IPS-18a (cell line): ENCODE results near the gene FBXO10.

Source experiments
- H3K27ac ChIP-seq: one replicate; pipeline ENCODE4 v1.5.1; 2013; ENCODE audit warnings: low read length
- H3K27me3 ChIP-seq: one replicate; pipeline ENCODE4 v1.6.1; 2013; ENCODE audit warnings: mild to moderate bottlenecking, low read length; ENCODE audit not compliant: control insufficient read depth, insufficient read depth
- H3K36me3 ChIP-seq: one replicate; pipeline ENCODE4 v1.6.1; 2013; ENCODE audit warnings: low read depth, low read length; ENCODE audit not compliant: control insufficient read depth
- H3K4me1 ChIP-seq: one replicate; pipeline ENCODE4 v1.6.1; 2013; ENCODE audit warnings: low read depth, low read length; ENCODE audit not compliant: control insufficient read depth
- H3K4me3 ChIP-seq: one replicate; pipeline ENCODE4 v1.5.1; 2013; ENCODE audit warnings: low read length
- H3K9ac ChIP-seq: one replicate; pipeline ENCODE4 v1.6.1; 2013; ENCODE audit warnings: mild to moderate bottlenecking, low read length, moderate library complexity
- H3K9me3 ChIP-seq: one replicate; pipeline ENCODE4 v1.6.1; 2013; ENCODE audit warnings: low read depth, low read length; ENCODE audit not compliant: control insufficient read depth

The FBXO10 gene

GRCh38 chr9:37562826-37563225 is 13.4 kb downstream of the FBXO10 start:
- H3K4me3 ChIP-seq: no peak overlapping the region
- peaks cover 5% of the 10 kb centered on the region for H3K4me1 ChIP-seq
- no peak overlapping the region for H3K9ac ChIP-seq
- H3K27ac ChIP-seq: no peak overlapping the region
- no peaks in the 10 kb centered on the region for H3K36me3 ChIP-seq
- H3K27me3 ChIP-seq: no peaks in the 10 kb centered on the region
- no peaks in the 10 kb centered on the region for H3K9me3 ChIP-seq

GRCh38 chr9:37561682-37562081 is 14.5 kb downstream of the FBXO10 start:
- Histone ChIP-seq H3K27ac (no peak overlapping the region), H3K9ac (no peak overlapping the region), H3K9me3 (no peaks in the 10 kb centered on the region), H3K27me3 (no peaks in the 10 kb centered on the region), H3K36me3 (no peaks in the 10 kb centered on the region), H3K4me3 (no peak overlapping the region), H3K4me1 (peaks cover 5% of the 10 kb centered on the region)

- Histone ChIP-seq H3K36me3 (no peaks in the 10 kb centered on the region), H3K27ac (no peak overlapping the region), H3K4me1 (peaks cover 5% of the 10 kb centered on the region), H3K4me3 (no peak overlapping the region), H3K9ac (no peak overlapping the region), H3K27me3 (no peaks in the 10 kb centered on the region), H3K9me3 (no peaks in the 10 kb centered on the region)
These were observed 16.2 kb downstream of the FBXO10 start for GRCh38 chr9:37559855-37560592.

- Histone ChIP-seq H3K4me3 (no peak overlapping the region), H3K27ac (no peak overlapping the region), H3K27me3 (no peaks in the 10 kb centered on the region), H3K9me3 (no peaks in the 10 kb centered on the region), H3K36me3 (no peaks in the 10 kb centered on the region), H3K9ac (no peak overlapping the region), H3K4me1 (peaks cover 5% of the 10 kb centered on the region)
These were observed 17.1 kb downstream of the FBXO10 start for GRCh38 chr9:37559125-37559524.

- Histone ChIP-seq H3K27ac (no peak overlapping the region), H3K27me3 (no peaks in the 10 kb centered on the region), H3K36me3 (no peaks in the 10 kb centered on the region), H3K4me3 (no peak overlapping the region), H3K9me3 (no peaks in the 10 kb centered on the region), H3K4me1 (peaks cover 5% of the 10 kb centered on the region), H3K9ac (no peak overlapping the region)
These were observed 20.4 kb downstream of the FBXO10 start for GRCh38 chr9:37555786-37556185.

- Histone ChIP-seq H3K36me3 (no peaks in the 10 kb centered on the region), H3K4me1 (no peaks in the 10 kb centered on the region), H3K27ac (no peak overlapping the region), H3K9me3 (no peaks in the 10 kb centered on the region), H3K27me3 (no peaks in the 10 kb centered on the region), H3K4me3 (no peak overlapping the region), H3K9ac (no peak overlapping the region)
These were observed 21.9 kb downstream of the FBXO10 start for GRCh38 chr9:37554318-37554717.

- no peaks in the 10 kb centered on the region for H3K9me3 ChIP-seq
- no peak overlapping the region for H3K9ac ChIP-seq
- H3K27ac ChIP-seq: no peak overlapping the region
- H3K36me3 ChIP-seq: no peaks in the 10 kb centered on the region
- H3K4me1 ChIP-seq: no peaks in the 10 kb centered on the region
- H3K4me3 ChIP-seq: no peak overlapping the region
- H3K27me3 ChIP-seq: no peaks in the 10 kb centered on the region
These were observed 24.3 kb downstream of the FBXO10 start for GRCh38 chr9:37551888-37552287.

GRCh38 chr9:37551468-37551867 is 24.7 kb downstream of the FBXO10 start:
- Histone ChIP-seq H3K4me3 (no peak overlapping the region), H3K27me3 (no peaks in the 10 kb centered on the region), H3K9me3 (no peaks in the 10 kb centered on the region), H3K4me1 (no peaks in the 10 kb centered on the region), H3K36me3 (no peaks in the 10 kb centered on the region), H3K9ac (no peak overlapping the region), H3K27ac (no peak overlapping the region)

GRCh38 chr9:37550781-37551180 is 25.4 kb downstream of the FBXO10 start:
- Histone ChIP-seq H3K4me1 (no peaks in the 10 kb centered on the region), H3K27ac (no peak overlapping the region), H3K27me3 (no peaks in the 10 kb centered on the region), H3K9me3 (no peaks in the 10 kb centered on the region), H3K4me3 (no peak overlapping the region), H3K36me3 (no peaks in the 10 kb centered on the region), H3K9ac (no peak overlapping the region)

- Histone ChIP-seq H3K9me3 (no peaks in the 10 kb centered on the region), H3K27ac (no peak overlapping the region), H3K4me1 (no peaks in the 10 kb centered on the region), H3K36me3 (no peaks in the 10 kb centered on the region), H3K4me3 (no peak overlapping the region), H3K9ac (no peak overlapping the region), H3K27me3 (no peaks in the 10 kb centered on the region)
These were observed 26.7 kb downstream of the FBXO10 start for GRCh38 chr9:37549527-37549926.

- no peak overlapping the region for H3K27ac ChIP-seq
- H3K9ac ChIP-seq: no peak overlapping the region
- no peaks in the 10 kb centered on the region for H3K27me3 ChIP-seq
- H3K36me3 ChIP-seq: no peaks in the 10 kb centered on the region
- H3K4me1 ChIP-seq: no peaks in the 10 kb centered on the region
- H3K9me3 ChIP-seq: no peaks in the 10 kb centered on the region
- H3K4me3 ChIP-seq: no peak overlapping the region
These were observed 28.8 kb downstream of the FBXO10 start for GRCh38 chr9:37547328-37547878.

- Histone ChIP-seq H3K27ac (no peak overlapping the region), H3K27me3 (no peaks in the 10 kb centered on the region), H3K36me3 (peaks cover 11% of the 10 kb centered on the region), H3K9me3 (no peaks in the 10 kb centered on the region), H3K9ac (no peak overlapping the region), H3K4me1 (no peaks in the 10 kb centered on the region), H3K4me3 (no peak overlapping the region)
These were observed 32.7 kb downstream of the FBXO10 start for GRCh38 chr9:37543468-37543867.
